HG03108 (cell line): ENCODE measurements around the gene APOA4.

Experiments used
- ATAC-seq: cut with Tn5 transposase; IDR thresholded peaks from one replicate; pipeline ENCODE4 v1.9.1; 2021; ENCODE audit warnings: moderate library complexity; ENCODE audit not compliant: unreplicated experiment

APOA4 gene

DNA sequence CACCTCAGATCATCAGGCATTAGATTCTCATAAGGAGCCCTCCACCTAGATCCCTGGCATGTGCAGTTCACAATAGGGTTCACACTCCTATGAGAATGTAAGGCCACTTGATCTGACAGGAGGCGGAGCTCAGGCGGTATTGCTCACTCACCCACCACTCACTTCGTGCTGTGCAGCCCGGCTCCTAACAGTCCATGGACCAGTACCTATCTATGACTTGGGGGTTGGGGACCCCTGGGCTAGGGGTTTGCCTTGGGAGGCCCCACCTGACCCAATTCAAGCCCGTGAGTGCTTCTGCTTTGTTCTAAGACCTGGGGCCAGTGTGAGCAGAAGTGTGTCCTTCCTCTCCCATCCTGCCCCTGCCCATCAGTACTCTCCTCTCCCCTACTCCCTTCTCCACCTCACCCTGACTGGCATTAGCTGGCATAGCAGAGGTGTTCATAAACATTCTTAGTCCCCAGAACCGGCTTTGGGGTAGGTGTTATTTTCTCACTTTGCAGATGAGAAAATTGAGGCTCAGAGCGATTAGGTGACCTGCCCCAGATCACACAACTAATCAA is 8.8 kb upstream of the APOA4 start:
- no peak for ATAC-seq

DNA sequence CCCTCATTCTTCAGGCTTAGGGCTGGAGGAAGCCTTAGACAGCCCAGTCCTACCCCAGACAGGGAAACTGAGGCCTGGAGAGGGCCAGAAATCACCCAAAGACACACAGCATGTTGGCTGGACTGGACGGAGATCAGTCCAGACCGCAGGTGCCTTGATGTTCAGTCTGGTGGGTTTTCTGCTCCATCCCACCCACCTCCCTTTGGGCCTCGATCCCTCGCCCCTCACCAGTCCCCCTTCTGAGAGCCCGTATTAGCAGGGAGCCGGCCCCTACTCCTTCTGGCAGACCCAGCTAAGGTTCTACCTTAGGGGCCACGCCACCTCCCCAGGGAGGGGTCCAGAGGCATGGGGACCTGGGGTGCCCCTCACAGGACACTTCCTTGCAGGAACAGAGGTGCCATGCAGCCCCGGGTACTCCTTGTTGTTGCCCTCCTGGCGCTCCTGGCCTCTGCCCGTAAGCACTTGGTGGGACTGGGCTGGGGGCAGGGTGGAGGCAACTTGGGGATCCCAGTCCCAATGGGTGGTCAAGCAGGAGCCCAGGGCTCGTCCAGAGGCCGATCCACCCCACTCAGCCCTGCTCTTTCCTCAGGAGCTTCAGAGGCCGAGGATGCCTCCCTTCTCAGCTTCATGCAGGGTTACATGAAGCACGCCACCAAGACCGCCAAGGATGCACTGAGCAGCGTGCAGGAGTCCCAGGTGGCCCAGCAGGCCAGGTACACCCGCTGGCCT is 7.2 kb upstream of the APOA4 start:
- ATAC-seq, result no peak

DNA sequence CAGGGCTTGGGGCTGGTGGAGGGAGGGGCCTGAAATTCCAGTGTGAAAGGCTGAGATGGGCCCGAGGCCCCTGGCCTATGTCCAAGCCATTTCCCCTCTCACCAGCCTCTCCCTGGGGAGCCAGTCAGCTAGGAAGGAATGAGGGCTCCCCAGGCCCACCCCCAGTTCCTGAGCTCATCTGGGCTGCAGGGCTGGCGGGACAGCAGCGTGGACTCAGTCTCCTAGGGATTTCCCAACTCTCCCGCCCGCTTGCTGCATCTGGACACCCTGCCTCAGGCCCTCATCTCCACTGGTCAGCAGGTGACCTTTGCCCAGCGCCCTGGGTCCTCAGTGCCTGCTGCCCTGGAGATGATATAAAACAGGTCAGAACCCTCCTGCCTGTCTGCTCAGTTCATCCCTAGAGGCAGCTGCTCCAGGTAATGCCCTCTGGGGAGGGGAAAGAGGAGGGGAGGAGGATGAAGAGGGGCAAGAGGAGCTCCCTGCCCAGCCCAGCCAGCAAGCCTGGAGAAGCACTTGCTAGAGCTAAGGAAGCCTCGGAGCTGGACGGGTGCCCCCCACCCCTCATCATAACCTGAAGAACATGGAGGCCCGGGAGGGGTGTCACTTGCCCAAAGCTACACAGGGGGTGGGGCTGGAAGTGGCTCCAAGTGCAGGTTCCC is 6.5 kb upstream of the APOA4 start, which contains the start of gene APOC3:
Gene APOC3, plus strand, starts transcription at position 383 of the 659 bp plus-strand sequence. CDS start 676 bp downstream, outside the sequence.
- ATAC-seq, result no peak

DNA sequence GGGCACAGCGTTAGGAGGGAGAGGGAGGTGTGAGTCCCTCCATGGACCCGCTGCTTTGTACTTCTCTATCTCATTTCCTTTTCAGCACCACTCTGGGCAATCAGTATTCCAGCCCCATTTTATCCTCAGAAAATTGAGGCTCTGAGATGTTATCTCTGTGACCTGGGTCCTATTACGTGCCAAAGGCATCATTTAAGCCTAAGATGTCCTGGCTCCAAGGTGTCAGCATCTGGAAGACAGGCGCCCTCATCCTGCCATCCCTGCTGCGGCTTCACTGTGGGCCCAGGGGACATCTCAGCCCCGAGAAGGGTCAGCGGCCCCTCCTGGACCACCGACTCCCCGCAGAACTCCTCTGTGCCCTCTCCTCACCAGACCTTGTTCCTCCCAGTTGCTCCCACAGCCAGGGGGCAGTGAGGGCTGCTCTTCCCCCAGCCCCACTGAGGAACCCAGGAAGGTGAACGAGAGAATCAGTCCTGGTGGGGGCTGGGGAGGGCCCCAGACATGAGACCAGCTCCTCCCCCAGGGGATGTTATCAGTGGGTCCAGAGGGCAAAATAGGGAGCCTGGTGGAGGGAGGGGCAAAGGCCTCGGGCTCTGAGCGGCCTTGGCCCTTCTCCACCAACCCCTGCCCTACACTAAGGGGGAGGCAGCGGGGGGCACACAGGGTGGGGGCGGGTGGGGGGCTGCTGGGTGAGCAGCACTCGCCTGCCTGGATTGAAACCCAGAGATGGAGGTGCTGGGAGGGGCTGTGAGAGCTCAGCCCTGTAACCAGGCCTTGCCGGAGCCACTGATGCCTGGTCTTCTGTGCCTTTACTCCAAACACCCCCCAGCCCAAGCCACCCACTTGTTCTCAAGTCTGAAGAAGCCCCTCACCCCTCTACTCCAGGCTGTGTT is 5.8 kb upstream of the APOA4 start:
- no peak for ATAC-seq

DNA sequence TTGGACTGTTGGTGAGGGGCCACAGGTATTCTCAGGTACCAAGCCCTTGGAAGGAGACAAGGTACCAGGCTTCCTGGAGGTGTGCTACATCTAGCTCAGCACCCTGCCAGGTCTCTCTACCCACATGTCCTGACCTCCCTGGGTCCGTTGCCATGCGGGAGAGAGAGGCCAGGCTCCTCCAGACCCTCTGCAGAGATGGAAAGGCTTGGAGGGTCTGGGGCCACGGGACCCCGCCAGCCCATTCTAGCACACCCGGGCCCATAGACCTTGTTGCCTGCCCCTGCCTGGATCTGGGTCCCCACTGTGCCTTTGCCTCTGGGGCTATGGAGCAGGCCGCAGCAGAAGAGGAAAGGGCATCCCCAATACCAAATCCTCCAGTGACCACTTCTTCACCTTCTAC is 4.4 kb upstream of the APOA4 start:
- ATAC-seq, result no peak

DNA sequence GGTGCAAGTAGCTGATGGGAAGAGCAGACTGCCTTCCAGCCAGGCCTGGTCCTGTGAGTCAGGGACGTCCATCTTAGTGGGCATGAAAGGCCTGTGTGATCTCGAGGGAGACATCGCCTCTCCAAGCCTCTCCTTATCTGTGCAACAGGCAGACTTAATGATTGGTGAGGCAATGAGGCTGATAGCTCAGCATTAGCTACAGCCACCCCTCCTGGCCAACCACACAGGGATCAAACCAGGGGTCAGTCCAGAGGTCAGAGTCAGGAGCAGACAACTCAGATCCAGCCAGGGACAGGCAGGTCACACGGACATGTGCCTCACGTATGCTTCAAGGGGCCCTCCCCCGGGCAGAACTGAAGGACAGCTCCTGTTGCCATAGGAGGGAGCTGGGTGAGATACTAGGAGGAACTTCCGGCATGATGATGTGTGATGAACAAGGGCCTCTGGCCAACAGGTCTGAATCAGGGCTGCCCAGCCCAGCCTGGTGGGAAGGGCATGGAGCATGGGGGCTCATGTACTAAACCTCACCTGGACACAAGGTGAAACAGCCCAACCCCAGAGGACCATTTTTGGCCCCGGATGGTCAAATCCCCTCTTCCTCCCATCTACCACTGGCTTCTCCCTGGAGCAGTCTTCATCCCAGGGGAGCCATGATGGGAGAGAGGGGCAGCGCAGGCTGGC is 3.8 kb upstream of the APOA4 start:
- no peak for ATAC-seq

DNA sequence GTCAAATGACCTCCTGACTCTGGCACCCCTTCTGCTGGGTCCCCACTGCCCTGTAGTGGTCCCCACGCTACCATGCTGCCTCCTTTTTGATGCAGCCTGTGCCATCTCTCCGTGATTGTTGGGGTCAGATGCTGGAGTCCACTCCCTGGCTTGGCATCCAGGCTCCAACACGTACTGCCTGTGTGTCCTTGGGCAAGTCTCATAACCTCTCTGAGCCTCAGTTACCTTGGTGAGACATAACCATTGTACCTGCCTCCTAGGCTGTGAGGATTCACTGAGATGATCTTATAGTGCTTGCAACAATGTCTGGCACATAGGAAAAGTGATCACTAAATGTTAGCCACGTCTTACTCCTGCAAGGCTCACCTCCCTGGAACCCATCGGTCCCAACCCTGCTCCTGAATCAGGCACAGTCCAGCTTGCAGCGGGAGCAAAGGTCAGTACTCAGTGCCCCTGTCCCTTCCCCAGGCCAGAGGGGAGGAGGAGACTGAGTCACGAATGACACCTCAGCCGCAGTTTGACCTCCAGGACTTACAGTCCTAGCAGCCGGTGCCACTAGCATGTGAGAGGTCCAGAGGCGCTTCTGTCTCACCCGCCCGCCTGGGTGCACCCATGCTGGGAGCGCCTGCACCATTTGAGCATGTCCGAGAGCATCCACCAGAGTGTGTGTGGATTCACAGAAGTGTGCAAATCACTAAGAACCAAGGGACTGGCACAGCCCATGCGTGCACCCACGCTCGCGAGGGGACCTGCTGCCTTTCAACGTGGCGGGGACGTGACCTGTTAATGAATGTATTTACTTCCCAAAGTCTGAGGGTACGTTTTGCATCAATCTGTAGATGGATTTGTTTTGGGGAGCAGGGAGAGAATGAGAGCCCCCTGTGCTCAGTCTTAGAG is 3.0 kb upstream of the APOA4 start:
- no peak for ATAC-seq

DNA sequence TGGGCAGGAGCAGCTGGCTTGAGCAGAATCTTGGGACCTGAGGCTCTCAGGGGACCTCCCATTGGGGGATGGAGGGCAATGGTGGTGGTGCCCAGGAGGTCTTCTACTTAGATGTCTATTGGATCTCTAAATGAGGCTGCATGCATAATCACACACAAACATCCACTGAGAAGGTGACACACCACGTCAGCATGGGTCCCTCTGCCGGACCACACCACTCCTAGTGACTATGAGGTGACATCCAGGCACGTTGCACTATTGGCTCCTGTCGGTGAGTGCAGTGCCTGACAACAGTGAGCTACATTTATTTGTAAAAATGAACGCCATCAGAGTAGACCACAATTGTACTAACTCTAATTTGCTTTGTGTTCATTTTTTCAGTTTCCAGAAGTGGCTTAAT is 2.3 kb upstream of the APOA4 start:
- no peak for ATAC-seq

DNA sequence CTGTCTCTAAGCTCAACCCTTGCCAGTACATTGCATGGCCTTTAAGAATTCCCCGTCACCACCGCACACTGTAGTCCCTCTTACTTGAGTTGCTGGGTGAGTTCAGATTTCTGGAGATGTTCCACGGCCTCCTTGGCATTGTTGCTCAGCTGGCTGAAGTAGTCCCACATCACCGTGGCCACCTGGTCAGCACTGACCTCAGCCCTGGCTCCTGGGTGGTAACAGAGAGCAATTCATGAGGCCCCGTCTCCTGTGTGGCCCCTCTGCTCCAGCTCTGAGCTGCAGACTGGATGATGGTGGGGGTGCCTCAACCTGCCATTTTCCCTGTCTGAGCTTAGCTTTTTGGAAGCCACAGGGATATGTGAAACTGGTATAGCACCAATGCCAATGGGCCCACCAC is 529 bp downstream of the APOA4 start:
- ATAC-seq, result no peak

DNA sequence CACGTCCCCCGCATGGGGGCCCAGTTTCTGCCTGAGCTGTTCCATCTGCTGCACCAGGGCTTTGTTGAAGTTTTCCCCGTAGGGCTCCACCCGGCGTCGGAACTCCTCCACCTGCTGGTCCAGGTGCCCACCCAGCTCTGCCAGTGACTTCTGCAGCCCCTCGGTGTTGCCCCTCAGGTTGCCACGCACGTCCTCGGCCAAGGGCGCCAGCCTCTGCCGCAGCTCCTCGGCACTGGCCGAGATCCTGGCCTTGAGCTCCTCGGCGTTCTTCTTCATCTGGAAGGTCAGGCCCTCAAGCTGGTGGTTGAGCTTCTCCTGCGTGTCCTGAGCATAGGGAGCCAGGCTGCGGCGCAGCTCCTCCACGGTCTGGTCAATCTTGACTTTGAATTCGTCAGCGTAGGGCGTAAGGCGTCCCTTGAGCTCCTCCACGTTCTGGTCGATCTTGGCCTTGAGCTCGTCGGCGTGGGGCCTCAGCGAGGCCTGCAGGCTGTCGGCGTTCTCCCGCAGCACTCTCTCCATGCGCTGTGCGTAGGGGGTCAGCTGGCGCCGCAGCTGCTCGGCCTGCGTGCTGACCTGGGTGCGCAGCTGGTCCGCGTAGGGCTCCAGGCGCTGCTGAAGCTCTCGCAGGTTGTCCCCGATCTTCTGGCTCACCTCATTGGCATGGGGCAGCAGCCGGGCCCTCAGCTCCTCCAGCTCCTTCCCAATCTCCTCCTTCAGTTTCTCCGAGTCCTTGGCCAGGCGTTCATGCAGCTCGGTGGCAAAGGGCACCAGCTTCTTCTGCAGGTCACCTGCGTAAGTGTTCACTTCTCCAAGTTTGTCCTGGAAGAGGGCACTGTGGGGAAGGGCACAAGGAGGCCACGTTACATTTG is 1.8 kb downstream of the APOA4 start:
- no peak for ATAC-seq

DNA sequence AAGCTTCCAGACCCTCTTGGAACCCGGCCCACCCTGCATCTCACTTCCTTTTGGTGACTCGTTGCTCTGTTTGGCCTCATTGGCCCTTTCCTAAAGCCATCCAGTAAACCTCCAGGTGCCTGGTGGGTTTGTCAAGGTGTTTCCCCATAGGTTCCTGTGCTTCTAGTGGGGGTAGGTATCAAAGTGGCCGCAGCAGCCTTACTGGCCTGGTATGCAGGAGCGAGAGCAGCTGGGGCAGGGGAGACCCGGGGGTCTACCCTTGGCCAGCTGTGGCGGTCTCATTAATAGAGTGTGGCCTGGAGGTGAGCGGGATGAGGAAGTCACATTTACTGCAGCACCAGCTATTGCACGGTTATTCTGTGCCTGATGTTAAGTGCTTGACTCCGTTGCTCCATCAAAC is 4.1 kb downstream of the APOA4 start:
- ATAC-seq, result no peak

DNA sequence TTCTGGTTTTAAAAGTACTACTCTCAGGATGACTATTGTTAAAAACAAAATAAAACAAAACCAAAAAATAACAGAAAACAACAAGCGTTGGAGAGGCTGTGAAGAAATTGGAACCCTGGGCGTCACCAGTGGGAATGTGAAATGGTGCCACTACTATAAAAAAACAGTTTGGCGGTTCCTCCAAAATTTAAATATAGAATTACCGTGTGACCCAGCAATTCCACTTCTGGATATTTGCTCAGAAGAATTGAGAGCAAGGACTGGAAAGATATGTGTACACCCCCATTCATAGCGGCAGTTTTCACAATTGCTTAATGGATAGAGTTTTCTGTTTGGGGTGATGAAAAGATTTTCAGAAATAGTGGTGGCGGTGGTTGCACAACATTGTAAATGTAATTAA is 8.6 kb downstream of the APOA4 start:
- no peak for ATAC-seq

DNA sequence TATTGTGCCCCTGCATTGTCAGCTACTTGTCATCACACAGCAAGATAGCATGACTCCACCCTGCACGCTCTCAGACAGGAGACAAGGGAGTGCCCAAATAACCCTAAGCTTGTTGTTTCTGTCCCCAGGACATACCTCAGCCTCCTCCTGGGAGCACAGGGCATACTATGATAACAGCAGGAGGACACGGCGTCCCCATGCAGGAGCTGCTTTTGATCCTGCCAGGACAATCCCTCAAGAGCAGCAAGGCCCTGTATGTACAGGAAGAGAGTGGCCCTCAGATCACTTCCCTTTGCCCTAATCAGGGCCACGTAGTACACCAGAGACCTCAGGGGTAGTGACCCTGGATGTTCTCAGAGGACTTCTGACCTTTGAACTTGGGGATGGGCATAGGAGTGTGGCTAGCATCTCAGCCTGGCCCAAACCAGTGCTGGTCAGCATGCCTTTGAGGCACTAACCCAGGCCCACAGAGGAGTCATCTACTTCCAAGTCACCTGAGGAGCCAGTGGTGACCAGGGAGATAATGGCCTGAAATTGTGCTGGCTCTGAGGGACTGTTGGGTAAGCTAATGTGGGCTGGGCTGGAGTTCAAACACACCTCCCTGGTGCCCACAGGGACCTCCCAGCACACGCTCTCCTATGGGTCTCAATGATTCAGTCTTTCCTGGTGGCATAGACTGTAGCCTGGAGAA is 9.2 kb downstream of the APOA4 start:
- no peak for ATAC-seq

DNA sequence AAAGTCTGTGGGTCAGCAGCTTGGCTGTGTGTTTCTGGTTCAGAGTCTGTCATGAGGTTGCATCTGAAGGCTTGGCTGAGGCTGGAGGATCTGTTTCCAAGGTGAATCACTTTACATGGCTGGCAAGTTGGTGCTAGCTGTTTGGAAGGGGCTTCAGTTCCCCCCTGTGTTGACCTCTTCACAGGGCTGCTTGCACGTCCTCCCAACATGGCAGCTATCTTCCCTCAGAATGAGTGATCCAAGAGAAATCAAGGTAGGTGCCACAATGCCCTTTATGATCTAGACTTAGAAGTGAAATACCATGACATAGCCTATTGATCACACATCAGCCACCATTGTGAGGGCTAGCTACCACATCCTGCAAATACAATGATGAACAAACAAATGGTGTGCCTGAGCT is 9.9 kb downstream of the APOA4 start:
- ATAC-seq, result no peak

DNA sequence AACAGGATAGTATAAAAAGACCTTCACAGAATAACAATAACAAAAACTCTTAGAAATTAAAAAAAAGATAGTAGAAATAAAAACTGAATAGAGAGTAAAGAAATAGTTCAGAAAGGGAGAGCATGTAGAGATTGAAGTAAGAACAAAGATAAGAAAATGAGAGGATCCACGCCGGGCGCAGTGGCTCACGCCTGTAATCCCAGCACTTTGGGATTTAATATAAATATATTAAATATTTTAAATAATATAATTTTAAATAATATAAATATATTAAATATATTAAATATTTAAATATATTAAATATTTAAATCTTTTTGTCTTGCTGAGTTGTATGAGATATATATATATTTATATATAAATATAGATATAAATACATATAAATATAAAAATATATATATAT is 11.0 kb downstream of the APOA4 start:
- ATAC-seq, result no peak

DNA sequence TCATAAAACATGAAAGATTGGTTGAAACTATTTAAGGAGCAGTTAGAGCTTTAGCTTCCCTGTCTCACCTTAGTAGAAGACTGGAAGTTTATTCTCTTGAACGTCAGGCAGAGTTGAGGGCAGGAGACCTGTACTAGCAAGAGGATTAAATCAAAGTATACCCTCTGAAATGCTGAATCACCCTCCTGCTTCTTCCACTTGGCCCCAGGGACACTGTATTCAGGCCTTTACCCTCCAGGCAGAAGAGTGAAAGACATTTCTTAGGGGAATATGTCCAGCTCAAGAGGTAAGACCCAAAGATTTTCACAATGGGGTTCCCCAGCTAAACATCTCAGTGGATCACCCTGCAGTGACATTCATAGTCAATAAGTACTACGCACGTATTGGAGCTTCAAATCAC is 11.9 kb downstream of the APOA4 start:
- no peak for ATAC-seq

DNA sequence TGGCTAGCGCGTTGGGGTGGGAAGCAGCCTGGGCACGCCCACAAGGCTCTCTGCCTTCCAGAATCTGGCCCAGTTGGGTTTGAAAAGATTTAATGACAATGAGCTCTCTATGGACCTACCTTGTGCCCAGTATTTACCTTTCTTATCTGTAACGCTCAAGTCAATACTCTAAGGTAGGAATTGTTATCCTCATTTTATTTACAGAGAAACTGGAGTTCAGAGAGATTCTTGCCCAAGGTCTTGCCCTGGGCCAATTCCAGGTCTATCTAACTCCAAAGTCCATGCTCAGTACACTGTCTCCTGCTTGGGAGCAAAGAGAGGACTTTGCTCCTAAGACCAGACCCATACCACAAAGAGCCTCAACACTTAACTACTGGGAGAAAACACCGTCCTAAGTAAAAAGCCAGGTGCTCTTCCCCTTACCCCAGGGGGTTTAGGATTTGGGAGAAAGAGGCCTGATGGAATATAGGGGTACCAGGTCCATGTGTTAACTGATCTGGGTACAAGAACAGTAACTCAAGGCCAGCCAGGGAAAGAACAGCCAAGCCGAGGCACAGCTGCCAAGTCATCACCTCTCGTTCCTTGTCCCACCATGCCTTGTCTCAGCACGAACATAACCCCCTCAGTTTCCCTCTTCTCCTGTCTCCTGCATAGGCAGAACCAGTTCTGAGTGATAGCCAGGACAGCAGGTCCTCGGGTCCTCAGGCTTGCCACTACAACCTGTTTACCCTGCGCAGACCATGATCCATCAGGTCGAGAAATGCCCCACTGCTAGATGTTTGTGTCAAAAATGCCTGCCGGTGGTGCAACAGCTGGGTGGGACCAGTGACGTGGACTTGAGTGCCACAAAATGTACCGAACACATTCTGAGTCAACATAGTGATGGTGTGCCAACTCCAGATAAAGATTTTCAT is 14.6 kb downstream of the APOA4 start:
- no peak for ATAC-seq
